WTC11 (cell line): ENCODE data around the gene XIRP1. TPM values are rescaled to one million over a fixed set of nuclear protein-coding genes. Genes with fewer than 3 reads are reported as not detected.

Experiments used
- ATAC-seq: fragments of 200-7000 bp; cut with Tn5 transposase; 2 replicates; pipeline ENCODE4 v1.10.0; 2021; ENCODE audit warnings: mild to moderate bottlenecking, moderate library complexity
- CTCF ChIA-PET: fragments of 300-600 bp; sonication (Branson Sonifier 250); formaldehyde crosslinking; loops from one replicate; lab custom pipeline; 2021; ENCODE audit warnings: antibody characterized with exemption; lab: Charles Lee
- POLR2A ChIA-PET: fragments of 350-600 bp; sonication (Branson Sonifier 250); formaldehyde crosslinking; loops from one replicate; lab custom pipeline; 2021; ENCODE audit warnings: antibody characterized with exemption; lab: Charles Lee
- DNase-seq: peaks from one replicate; pipeline ENCODE4 v3.0.0; 2021; ENCODE audit warnings: low spot score
- H3K27ac Mint-ChIP-seq: 2 replicates; pipeline ENCODE4 v1.8.0; 2021; ENCODE audit warnings: mixed read lengths
- H3K27me3 Mint-ChIP-seq: 2 replicates; pipeline ENCODE4 v1.8.0; 2021; ENCODE audit warnings: low read depth, mild to moderate bottlenecking, moderate library complexity, mixed read lengths
- H3K36me3 Mint-ChIP-seq: 2 replicates; pipeline ENCODE4 v1.8.0; 2021; ENCODE audit warnings: mixed read lengths
- H3K4me1 Mint-ChIP-seq: 2 replicates; pipeline ENCODE4 v1.8.0; 2022; ENCODE audit warnings: mixed read lengths
- H3K4me3 Mint-ChIP-seq: 2 replicates; pipeline ENCODE4 v1.8.0; 2021; ENCODE audit warnings: mild to moderate bottlenecking, moderate library complexity, mixed read lengths
- H3K9me3 Mint-ChIP-seq: 2 replicates; pipeline ENCODE4 v1.8.0; 2021; ENCODE audit warnings: mixed read lengths
- CBFB ChIP-seq: sonication (generic); formaldehyde crosslinking; IDR thresholded peaks from 2 replicates; pipeline ENCODE4 v1.8.1; 2022; ENCODE audit warnings: mild to moderate bottlenecking, low read depth, missing genetic modification reagents
- CREB1 ChIP-seq: sonication (generic); formaldehyde crosslinking; IDR thresholded peaks from 2 replicates; pipeline ENCODE4 v1.8.0; 2023; ENCODE audit warnings: mild to moderate bottlenecking, missing genetic modification reagents
- FOXP1 ChIP-seq: sonication (generic); formaldehyde crosslinking; IDR thresholded peaks from 2 replicates; pipeline ENCODE4 v1.8.0; 2022; ENCODE audit warnings: missing genetic modification reagents, mild to moderate bottlenecking, moderate library complexity, borderline replicate concordance
- GABPB1 ChIP-seq: sonication (generic); formaldehyde crosslinking; IDR thresholded peaks from 2 replicates; pipeline ENCODE4 v1.8.1; 2023; ENCODE audit warnings: mild to moderate bottlenecking, missing genetic modification reagents
- JAZF1 ChIP-seq: fragments of 250-450 bp; sonication (Bioruptor Pico); IDR thresholded peaks from 2 replicates; pipeline ENCODE4 v1.9.0; 2021; ENCODE audit warnings: moderate library complexity, mild to moderate bottlenecking, inconsistent platforms
- JUN ChIP-seq: sonication (generic); formaldehyde crosslinking; IDR thresholded peaks from 2 replicates; pipeline ENCODE4 v1.8.0; 2023; ENCODE audit warnings: mild to moderate bottlenecking, missing genetic modification reagents
- NFATC4 ChIP-seq: fragments of 250-450 bp; sonication (Bioruptor Pico); IDR thresholded peaks from 2 replicates; pipeline ENCODE4 v1.9.0; 2021; ENCODE audit warnings: mild to moderate bottlenecking
- NFYB ChIP-seq: sonication (generic); formaldehyde crosslinking; conservative IDR thresholded peaks from 2 replicates; pipeline ENCODE4 v1.8.0; 2022; ENCODE audit warnings: low read depth, missing genetic modification reagents
- SOX15 ChIP-seq: fragments of 250-450 bp; sonication (Bioruptor Pico); IDR thresholded peaks from 2 replicates; pipeline ENCODE4 v1.9.0; 2021; ENCODE audit warnings: mild to moderate bottlenecking
- TEAD4 ChIP-seq: sonication (generic); formaldehyde crosslinking; IDR thresholded peaks from 2 replicates; pipeline ENCODE4 v1.8.0; 2022; ENCODE audit warnings: mild to moderate bottlenecking, missing genetic modification reagents
- ZNF121 ChIP-seq: sonication (generic); formaldehyde crosslinking; IDR thresholded peaks from 2 replicates; pipeline ENCODE4 v1.8.0; 2023; ENCODE audit warnings: missing genetic modification reagents
- ZNF671 ChIP-seq: fragments of 250-450 bp; sonication (Bioruptor Pico); IDR thresholded peaks from 2 replicates; pipeline ENCODE4 v1.8.0; 2021; ENCODE audit warnings: mild to moderate bottlenecking
- total RNA-seq: library from RNA; stranded (reverse); gene quantifications from 3 replicates; pipeline ENCODE4 v1.2.3, GENCODE V29; 2021
- TF ChIP-seq, protein P1 (sequence below): fragments of 250-450 bp; sonication (Bioruptor Pico); IDR thresholded peaks from 2 replicates; pipeline ENCODE4 v1.9.0; 2021; ENCODE audit warnings: mild to moderate bottlenecking
- TF ChIP-seq, protein P2 (sequence below): fragments of 250-450 bp; sonication (Bioruptor Pico); IDR thresholded peaks from 2 replicates; pipeline ENCODE4 v1.9.0; 2021; ENCODE audit warnings: mild to moderate bottlenecking, borderline replicate concordance
- TF ChIP-seq, protein P3 (sequence below): sonication (generic); formaldehyde crosslinking; IDR thresholded peaks from 2 replicates; pipeline ENCODE4 v1.8.1; 2023; ENCODE audit warnings: mild to moderate bottlenecking, missing genetic modification reagents, moderate library complexity
- TF ChIP-seq, protein P4 (sequence below): sonication (generic); formaldehyde crosslinking; IDR thresholded peaks from 2 replicates; pipeline ENCODE4 v1.8.0; 2023; ENCODE audit warnings: missing genetic modification reagents, mild to moderate bottlenecking, borderline replicate concordance

The XIRP1 gene
- total RNA-seq, 1 experiment from 2014 or later = not detected

DNA sequence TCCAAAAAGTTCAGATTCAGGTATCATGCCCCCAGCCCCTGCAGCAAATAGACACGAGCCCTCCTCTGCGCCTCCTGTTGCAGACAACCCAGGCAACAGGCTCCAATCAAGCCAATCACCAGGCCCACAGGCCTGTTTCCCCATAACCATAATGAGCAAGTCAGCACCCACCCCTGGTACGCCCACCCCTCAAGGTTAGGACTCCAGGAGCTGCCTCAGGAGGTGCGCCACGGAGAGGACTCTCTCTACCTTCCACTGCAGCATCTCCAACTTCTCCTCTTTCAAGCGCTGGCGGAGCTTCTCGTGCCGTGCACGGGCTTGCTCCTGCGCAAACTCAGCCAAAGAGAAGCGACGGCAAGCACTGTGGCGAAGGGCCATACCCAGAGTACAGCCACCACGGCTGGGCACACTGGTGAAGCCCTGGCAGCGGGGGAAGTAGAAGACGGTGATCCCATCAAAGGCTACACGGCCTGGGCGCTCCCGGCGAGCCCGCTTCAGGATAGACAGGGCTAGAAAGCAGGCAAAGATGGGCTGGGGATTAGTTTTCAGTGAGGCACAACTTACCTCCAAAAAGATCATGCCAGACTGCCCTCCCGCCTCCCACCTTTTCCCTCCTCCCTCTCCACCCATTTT is 47.5 kb downstream of the XIRP1 start:
- Mint-ChIP-seq H3K9me3 (no peaks in the 10 kb centered on the region), H3K4me1 (peaks cover 42% of the 10 kb centered on the region), H3K27ac (no peak overlapping the region), H3K36me3 (peaks cover 34% of the 10 kb centered on the region), H3K4me3 (no peak overlapping the region), H3K27me3 (no peaks in the 10 kb centered on the region)
- POLR2A ChIA-PET = no interaction called here
- TF ChIP-seq TEAD4 (CRISPR knock-in tag) = no peak
- no peak for TF ChIP-seq CREB1
- no peak for TF ChIP-seq ZNF121
- TF ChIP-seq GABPB1 = no peak
- no peak for TF ChIP-seq SOX15
- TF ChIP-seq CBFB (CRISPR knock-in tag) = no peak
- TF ChIP-seq, protein P1, sequence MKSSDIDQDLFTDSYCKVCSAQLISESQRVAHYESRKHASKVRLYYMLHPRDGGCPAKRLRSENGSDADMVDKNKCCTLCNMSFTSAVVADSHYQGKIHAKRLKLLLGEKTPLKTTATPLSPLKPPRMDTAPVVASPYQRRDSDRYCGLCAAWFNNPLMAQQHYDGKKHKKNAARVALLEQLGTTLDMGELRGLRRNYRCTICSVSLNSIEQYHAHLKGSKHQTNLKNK (CRISPR knock-in tag) = no peak
- TF ChIP-seq, protein P2, sequence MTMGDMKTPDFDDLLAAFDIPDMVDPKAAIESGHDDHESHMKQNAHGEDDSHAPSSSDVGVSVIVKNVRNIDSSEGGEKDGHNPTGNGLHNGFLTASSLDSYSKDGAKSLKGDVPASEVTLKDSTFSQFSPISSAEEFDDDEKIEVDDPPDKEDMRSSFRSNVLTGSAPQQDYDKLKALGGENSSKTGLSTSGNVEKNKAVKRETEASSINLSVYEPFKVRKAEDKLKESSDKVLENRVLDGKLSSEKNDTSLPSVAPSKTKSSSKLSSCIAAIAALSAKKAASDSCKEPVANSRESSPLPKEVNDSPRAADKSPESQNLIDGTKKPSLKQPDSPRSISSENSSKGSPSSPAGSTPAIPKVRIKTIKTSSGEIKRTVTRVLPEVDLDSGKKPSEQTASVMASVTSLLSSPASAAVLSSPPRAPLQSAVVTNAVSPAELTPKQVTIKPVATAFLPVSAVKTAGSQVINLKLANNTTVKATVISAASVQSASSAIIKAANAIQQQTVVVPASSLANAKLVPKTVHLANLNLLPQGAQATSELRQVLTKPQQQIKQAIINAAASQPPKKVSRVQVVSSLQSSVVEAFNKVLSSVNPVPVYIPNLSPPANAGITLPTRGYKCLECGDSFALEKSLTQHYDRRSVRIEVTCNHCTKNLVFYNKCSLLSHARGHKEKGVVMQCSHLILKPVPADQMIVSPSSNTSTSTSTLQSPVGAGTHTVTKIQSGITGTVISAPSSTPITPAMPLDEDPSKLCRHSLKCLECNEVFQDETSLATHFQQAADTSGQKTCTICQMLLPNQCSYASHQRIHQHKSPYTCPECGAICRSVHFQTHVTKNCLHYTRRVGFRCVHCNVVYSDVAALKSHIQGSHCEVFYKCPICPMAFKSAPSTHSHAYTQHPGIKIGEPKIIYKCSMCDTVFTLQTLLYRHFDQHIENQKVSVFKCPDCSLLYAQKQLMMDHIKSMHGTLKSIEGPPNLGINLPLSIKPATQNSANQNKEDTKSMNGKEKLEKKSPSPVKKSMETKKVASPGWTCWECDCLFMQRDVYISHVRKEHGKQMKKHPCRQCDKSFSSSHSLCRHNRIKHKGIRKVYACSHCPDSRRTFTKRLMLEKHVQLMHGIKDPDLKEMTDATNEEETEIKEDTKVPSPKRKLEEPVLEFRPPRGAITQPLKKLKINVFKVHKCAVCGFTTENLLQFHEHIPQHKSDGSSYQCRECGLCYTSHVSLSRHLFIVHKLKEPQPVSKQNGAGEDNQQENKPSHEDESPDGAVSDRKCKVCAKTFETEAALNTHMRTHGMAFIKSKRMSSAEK (CRISPR knock-in tag) = no peak
- TF ChIP-seq JAZF1 (CRISPR knock-in tag) = no peak
- TF ChIP-seq ZNF671 (CRISPR knock-in tag) = no peak
- TF ChIP-seq NFYB (CRISPR knock-in tag) = no peak
- no peak for TF ChIP-seq JUN (CRISPR knock-in tag)
- TF ChIP-seq NFATC4 (CRISPR knock-in tag) = no peak
- TF ChIP-seq FOXP1 (CRISPR knock-in tag) = no peak
- no peak for DNase-seq
- CTCF ChIA-PET = no interaction called here
- ATAC-seq = no peak

DNA sequence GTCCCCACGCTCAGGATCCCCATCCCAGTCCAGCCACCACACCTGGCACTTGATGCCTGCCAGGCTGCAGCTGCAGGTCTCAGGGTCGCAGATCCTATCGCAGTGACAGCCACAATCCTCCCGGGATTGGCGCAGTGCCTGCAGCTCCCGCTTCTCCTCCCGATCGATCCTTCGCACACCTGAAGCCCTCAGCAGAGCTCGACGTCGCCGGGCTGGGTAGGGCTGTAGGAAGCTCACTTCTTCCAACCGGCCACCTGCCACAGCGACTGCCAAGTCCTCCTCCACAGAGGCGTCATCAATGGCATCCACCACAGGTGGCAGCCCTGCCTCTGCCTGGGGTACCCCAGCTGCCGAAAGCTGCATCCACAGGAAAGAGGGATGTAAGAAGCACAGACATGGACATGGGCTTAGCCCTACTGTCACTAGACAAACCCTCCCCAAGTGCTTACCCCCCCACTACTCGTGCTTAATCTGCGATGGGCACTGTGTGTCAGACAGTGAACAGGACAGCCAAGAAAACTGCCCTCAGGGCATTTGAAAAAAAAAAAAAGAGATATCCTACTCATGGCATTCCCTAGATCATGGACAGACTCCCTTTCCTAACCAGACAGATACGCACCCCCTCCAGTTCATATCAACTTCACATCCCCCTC is 48.2 kb downstream of the XIRP1 start:
- H3K4me3 Mint-ChIP-seq = no peak overlapping the region
- no peak for DNase-seq

More for the DNA sequence above, 48.2 kb downstream of the XIRP1 start:
- no peak overlapping the region for H3K27ac Mint-ChIP-seq
- ChIA-PET CTCF (interaction anchor here (1.0 kb wide), 1 partner anchor 144 kb away, joined by 3 read pairs; no protein-coding TSS in a partner anchor), POLR2A (no interaction called here)
- TF ChIP-seq, protein P3, sequence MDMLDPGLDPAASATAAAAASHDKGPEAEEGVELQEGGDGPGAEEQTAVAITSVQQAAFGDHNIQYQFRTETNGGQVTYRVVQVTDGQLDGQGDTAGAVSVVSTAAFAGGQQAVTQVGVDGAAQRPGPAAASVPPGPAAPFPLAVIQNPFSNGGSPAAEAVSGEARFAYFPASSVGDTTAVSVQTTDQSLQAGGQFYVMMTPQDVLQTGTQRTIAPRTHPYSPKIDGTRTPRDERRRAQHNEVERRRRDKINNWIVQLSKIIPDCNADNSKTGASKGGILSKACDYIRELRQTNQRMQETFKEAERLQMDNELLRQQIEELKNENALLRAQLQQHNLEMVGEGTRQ (CRISPR knock-in tag) = no peak
- TF ChIP-seq, protein P4, sequence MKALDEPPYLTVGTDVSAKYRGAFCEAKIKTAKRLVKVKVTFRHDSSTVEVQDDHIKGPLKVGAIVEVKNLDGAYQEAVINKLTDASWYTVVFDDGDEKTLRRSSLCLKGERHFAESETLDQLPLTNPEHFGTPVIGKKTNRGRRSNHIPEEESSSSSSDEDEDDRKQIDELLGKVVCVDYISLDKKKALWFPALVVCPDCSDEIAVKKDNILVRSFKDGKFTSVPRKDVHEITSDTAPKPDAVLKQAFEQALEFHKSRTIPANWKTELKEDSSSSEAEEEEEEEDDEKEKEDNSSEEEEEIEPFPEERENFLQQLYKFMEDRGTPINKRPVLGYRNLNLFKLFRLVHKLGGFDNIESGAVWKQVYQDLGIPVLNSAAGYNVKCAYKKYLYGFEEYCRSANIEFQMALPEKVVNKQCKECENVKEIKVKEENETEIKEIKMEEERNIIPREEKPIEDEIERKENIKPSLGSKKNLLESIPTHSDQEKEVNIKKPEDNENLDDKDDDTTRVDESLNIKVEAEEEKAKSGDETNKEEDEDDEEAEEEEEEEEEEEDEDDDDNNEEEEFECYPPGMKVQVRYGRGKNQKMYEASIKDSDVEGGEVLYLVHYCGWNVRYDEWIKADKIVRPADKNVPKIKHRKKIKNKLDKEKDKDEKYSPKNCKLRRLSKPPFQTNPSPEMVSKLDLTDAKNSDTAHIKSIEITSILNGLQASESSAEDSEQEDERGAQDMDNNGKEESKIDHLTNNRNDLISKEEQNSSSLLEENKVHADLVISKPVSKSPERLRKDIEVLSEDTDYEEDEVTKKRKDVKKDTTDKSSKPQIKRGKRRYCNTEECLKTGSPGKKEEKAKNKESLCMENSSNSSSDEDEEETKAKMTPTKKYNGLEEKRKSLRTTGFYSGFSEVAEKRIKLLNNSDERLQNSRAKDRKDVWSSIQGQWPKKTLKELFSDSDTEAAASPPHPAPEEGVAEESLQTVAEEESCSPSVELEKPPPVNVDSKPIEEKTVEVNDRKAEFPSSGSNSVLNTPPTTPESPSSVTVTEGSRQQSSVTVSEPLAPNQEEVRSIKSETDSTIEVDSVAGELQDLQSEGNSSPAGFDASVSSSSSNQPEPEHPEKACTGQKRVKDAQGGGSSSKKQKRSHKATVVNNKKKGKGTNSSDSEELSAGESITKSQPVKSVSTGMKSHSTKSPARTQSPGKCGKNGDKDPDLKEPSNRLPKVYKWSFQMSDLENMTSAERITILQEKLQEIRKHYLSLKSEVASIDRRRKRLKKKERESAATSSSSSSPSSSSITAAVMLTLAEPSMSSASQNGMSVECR (CRISPR knock-in tag) = no peak
- TF ChIP-seq, all 79 proteins: peak for 0
- no peaks in the 10 kb centered on the region for H3K9me3 Mint-ChIP-seq
- no peaks in the 10 kb centered on the region for H3K27me3 Mint-ChIP-seq
- peaks cover 34% of the 10 kb centered on the region for H3K36me3 Mint-ChIP-seq
- H3K4me1 Mint-ChIP-seq = peaks cover 36% of the 10 kb centered on the region
- no peak for ATAC-seq
